Activated CD4-positive, alpha-beta memory T cell treated with anti-CD3 and anti-CD28 coated beads for 36 hours (primary cell): Measurements from ENCODE around the gene IL17RB. TPM values are rescaled to one million over a fixed set of nuclear protein-coding genes. Genes with fewer than 3 reads are reported as not detected.

Experiments
- CTCF ChIA-PET: fragments of 350-600 bp; sonication (Branson Sonifier 250); formaldehyde crosslinking; loops from one replicate; lab custom pipeline; 2021; ENCODE audit warnings: antibody characterized with exemption, inconsistent platforms; lab: Charles Lee
- POLR2A ChIA-PET: fragments of 350-600 bp; sonication (Branson Sonifier 250); formaldehyde crosslinking; loops from one replicate; lab custom pipeline; 2021; ENCODE audit warnings: antibody characterized with exemption; lab: Charles Lee
- DNase-seq: peaks from one replicate; pipeline ENCODE4 v3.0.0-alpha.2; 2020
- H3K27ac Mint-ChIP-seq: one replicate; pipeline ENCODE4 v1.8.0; 2021; ENCODE audit warnings: mixed read lengths
- H3K27me3 Mint-ChIP-seq: one replicate; pipeline ENCODE4 v1.8.0; 2021; ENCODE audit warnings: mixed read lengths
- H3K36me3 Mint-ChIP-seq: one replicate; pipeline ENCODE4 v1.8.0; 2021; ENCODE audit warnings: mixed read lengths
- H3K4me1 Mint-ChIP-seq: one replicate; pipeline ENCODE4 v1.8.0; 2021; ENCODE audit warnings: low read depth, mixed read lengths
- H3K4me3 Mint-ChIP-seq: one replicate; pipeline ENCODE4 v1.8.0; 2021; ENCODE audit warnings: mild to moderate bottlenecking, mixed read lengths
- H3K9me3 Mint-ChIP-seq: one replicate; pipeline ENCODE4 v1.8.0; 2021; ENCODE audit warnings: mixed read lengths
- intact Hi-C: fragments of 100-400 bp; cut with micrococcal nuclease; formaldehyde crosslinking; loops from one replicate; pipeline ENCODE4 v1.15.1; 2023
- total RNA-seq, 2 experiments: library from RNA; stranded (reverse); gene quantifications; one replicate each; pipeline ENCODE4 v1.2.3, GENCODE V29; 2021

The IL17RB gene
- total RNA-seq, 2 experiments from 2014 or later = 0.92 to 1.1 TPM

GRCh38 chr3:53815651-53816050, 30.7 kb upstream of the IL17RB start:
- POLR2A ChIA-PET = no interaction called here
- H3K36me3 Mint-ChIP-seq = no peaks in the 10 kb centered on the region

DNA sequence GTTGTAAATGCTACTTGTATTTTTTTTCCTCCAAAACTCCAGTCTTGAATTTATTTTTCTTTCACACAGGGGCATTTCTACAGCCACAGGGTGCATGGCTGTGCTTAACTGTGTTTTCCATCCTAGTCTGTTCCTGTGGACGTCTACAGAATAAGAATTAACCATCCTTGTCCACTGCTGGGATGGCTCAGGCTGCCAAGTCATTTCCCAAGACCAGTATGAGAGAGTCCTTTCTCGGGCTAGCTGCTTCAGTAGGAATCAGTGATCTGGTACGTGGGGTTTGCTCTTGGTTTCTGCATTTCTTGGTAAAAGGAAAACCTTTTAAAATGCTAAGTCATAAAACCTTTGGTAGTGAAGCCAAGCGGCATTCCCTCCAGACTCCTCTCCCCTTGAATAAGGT, 29.9 kb upstream of the IL17RB start:
- no peaks in the 10 kb centered on the region for H3K4me1 Mint-ChIP-seq

More at GRCh38 chr3:53815651-53816050, 30.7 kb upstream of the IL17RB start:
- CTCF ChIA-PET = interaction anchor here (1.0 kb wide), 1 partner anchor 20 kb away, joined by 3 read pairs; no protein-coding TSS in a partner anchor
- Mint-ChIP-seq H3K4me1 (no peaks in the 10 kb centered on the region), H3K27me3 (peaks cover 2% of the 10 kb centered on the region), H3K27ac (no peak overlapping the region), H3K4me3 (no peak overlapping the region), H3K9me3 (no peaks in the 10 kb centered on the region)
- DNase-seq = peak; percentile 0
- intact Hi-C loops = no loop called here

GRCh38 chr3:53817211-53817610, 29.2 kb upstream of the IL17RB start:
- ChIA-PET CTCF (no interaction called here), POLR2A (no interaction called here)
- H3K9me3 Mint-ChIP-seq = no peaks in the 10 kb centered on the region
- no peaks in the 10 kb centered on the region for H3K36me3 Mint-ChIP-seq
- no peak overlapping the region for H3K4me3 Mint-ChIP-seq
- intact Hi-C loops = no loop called here
- H3K27me3 Mint-ChIP-seq = peaks cover 2% of the 10 kb centered on the region
- peak; percentile 2 for DNase-seq
- no peak overlapping the region for H3K27ac Mint-ChIP-seq
- H3K4me1 Mint-ChIP-seq = no peaks in the 10 kb centered on the region

More for the DNA sequence above, 29.9 kb upstream of the IL17RB start:
- H3K4me3 Mint-ChIP-seq = no peak overlapping the region
- intact Hi-C loops = no loop called here
- no peaks in the 10 kb centered on the region for H3K36me3 Mint-ChIP-seq
- ChIA-PET CTCF (interaction anchor here (1.0 kb wide), 1 partner anchor 21 kb away, joined by 3 read pairs; no protein-coding TSS in a partner anchor), POLR2A (no interaction called here)
- DNase-seq = no peak
- no peak overlapping the region for H3K27ac Mint-ChIP-seq
- no peaks in the 10 kb centered on the region for H3K9me3 Mint-ChIP-seq
- H3K27me3 Mint-ChIP-seq = peaks cover 2% of the 10 kb centered on the region

DNA sequence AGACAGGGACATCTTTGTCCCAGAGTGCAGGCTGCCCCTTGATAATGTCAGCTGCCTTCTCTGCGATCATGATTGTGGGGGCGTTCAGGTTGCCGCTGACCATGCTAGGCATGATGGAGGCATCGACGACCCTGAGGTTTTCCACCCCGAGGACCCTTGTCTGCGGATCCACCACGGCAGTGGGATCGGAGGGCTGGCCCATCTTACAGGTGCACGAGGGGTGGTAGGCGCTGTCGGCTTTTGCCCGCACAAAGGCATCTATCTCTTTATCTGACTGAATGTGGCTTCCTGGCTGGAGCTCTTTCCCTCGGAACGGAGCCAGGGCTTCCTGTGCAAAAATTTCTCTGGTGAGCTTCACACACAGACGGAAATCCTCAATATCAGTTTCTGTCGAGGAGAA, 28.6 kb upstream of the IL17RB start:
- no peak overlapping the region for H3K4me3 Mint-ChIP-seq
- no peaks in the 10 kb centered on the region for H3K9me3 Mint-ChIP-seq
- peaks cover 2% of the 10 kb centered on the region for H3K27me3 Mint-ChIP-seq
- no peaks in the 10 kb centered on the region for H3K36me3 Mint-ChIP-seq
- no peak overlapping the region for H3K27ac Mint-ChIP-seq
- ChIA-PET CTCF (no interaction called here), POLR2A (no interaction called here)
- peak; percentile 3 for DNase-seq
- intact Hi-C loops = no loop called here
- H3K4me1 Mint-ChIP-seq = no peaks in the 10 kb centered on the region

GRCh38 chr3:53818221-53819162, 27.9 kb upstream of the IL17RB start:
- H3K4me3 Mint-ChIP-seq = no peak overlapping the region
- intact Hi-C loops = no loop called here
- POLR2A ChIA-PET = no interaction called here

GRCh38 chr3:53819163-53819868, 27.1 kb upstream of the IL17RB start:
- intact Hi-C loops = no loop called here
- Mint-ChIP-seq H3K27ac (no peak overlapping the region), H3K4me1 (no peaks in the 10 kb centered on the region), H3K9me3 (no peaks in the 10 kb centered on the region), H3K36me3 (no peaks in the 10 kb centered on the region), H3K4me3 (no peak overlapping the region), H3K27me3 (peaks cover 2% of the 10 kb centered on the region)
- ChIA-PET POLR2A (no interaction called here), CTCF (no interaction called here)
- no peak for DNase-seq

More at GRCh38 chr3:53818221-53819162, 27.9 kb upstream of the IL17RB start:
- peaks cover 2% of the 10 kb centered on the region for H3K27me3 Mint-ChIP-seq
- no peaks in the 10 kb centered on the region for H3K36me3 Mint-ChIP-seq
- peak; percentile 4 for DNase-seq
- H3K27ac Mint-ChIP-seq = no peak overlapping the region
- CTCF ChIA-PET = no interaction called here
- no peaks in the 10 kb centered on the region for H3K9me3 Mint-ChIP-seq
- H3K4me1 Mint-ChIP-seq = no peaks in the 10 kb centered on the region

- no peak overlapping the region for H3K27ac Mint-ChIP-seq
- H3K4me1 Mint-ChIP-seq = no peaks in the 10 kb centered on the region
- H3K4me3 Mint-ChIP-seq = no peak overlapping the region
- no peaks in the 10 kb centered on the region for H3K9me3 Mint-ChIP-seq
- no peak for DNase-seq
- ChIA-PET POLR2A (no interaction called here), CTCF (no interaction called here)
- intact Hi-C loops = no loop called here
- H3K27me3 Mint-ChIP-seq = peaks cover 2% of the 10 kb centered on the region
- no peaks in the 10 kb centered on the region for H3K36me3 Mint-ChIP-seq
Measured at GRCh38 chr3:53820084-53820483, 26.3 kb upstream of the IL17RB start.

- H3K27ac Mint-ChIP-seq = no peak overlapping the region
- POLR2A ChIA-PET = no interaction called here
Measured at GRCh38 chr3:53820756-53821580, 25.4 kb upstream of the IL17RB start.

DNA sequence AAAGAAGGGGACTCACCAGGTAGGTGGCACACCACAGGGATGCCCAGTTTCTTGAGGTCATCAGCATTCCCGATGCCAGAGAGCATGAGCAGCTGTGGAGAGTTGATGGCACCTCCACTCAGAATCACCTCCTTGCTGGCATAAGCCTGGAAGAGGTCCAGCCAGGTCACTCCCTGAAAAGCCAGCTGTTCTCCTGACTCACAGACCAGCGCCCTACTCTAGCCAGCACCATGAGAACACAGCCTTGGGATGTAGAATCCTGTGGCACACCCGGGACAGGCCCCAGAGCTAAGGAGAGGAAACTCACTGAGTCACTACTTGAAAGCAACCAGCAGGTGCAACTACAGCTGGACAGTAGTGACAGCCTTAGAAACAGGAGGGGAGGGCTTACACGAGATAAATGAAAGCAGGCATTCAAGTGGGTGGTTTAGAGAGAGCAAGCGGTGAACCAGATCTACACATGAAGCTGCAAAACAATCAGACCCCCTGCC, 24.7 kb upstream of the IL17RB start:
- DNase-seq = no peak
- H3K36me3 Mint-ChIP-seq = no peaks in the 10 kb centered on the region
- POLR2A ChIA-PET = no interaction called here
- H3K4me1 Mint-ChIP-seq = no peaks in the 10 kb centered on the region
- CTCF ChIA-PET = no interaction called here
- no peak overlapping the region for H3K4me3 Mint-ChIP-seq
- no peak overlapping the region for H3K27ac Mint-ChIP-seq
- intact Hi-C loops = no loop called here
- H3K9me3 Mint-ChIP-seq = no peaks in the 10 kb centered on the region
- peaks cover 2% of the 10 kb centered on the region for H3K27me3 Mint-ChIP-seq

More at GRCh38 chr3:53820756-53821580, 25.4 kb upstream of the IL17RB start:
- Mint-ChIP-seq H3K36me3 (no peaks in the 10 kb centered on the region), H3K4me3 (no peak overlapping the region), H3K9me3 (no peaks in the 10 kb centered on the region), H3K4me1 (no peaks in the 10 kb centered on the region), H3K27me3 (peaks cover 2% of the 10 kb centered on the region)
- CTCF ChIA-PET = no interaction called here
- DNase-seq = no peak
- intact Hi-C loops = no loop called here

DNA sequence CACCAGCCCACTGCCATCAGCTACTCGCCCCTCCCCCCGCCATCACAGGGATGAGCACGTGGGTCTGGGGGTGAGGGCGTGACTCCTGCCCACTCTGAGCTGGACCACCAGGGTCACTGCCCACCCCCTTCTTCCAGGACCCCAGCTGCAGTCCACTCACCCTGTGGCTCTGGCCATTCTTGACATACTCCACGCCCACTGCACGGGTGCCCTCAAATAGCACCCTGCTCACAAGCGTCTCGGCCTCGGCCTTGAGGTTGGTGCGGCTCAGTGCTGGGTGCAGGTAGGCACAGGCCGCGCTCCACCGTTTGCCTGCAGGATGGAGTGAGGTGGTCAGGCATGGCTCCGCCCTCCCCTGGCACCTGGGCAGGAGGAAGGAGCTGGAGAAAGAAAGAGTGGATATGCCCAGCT, 24.0 kb upstream of the IL17RB start:
- POLR2A ChIA-PET = no interaction called here
- peaks cover 2% of the 10 kb centered on the region for H3K27me3 Mint-ChIP-seq
- H3K27ac Mint-ChIP-seq = no peak overlapping the region
- CTCF ChIA-PET = no interaction called here
- no peaks in the 10 kb centered on the region for H3K9me3 Mint-ChIP-seq
- no peak overlapping the region for H3K4me3 Mint-ChIP-seq
- no peaks in the 10 kb centered on the region for H3K4me1 Mint-ChIP-seq
- no peaks in the 10 kb centered on the region for H3K36me3 Mint-ChIP-seq
- intact Hi-C loops = no loop called here
- DNase-seq = no peak

DNA sequence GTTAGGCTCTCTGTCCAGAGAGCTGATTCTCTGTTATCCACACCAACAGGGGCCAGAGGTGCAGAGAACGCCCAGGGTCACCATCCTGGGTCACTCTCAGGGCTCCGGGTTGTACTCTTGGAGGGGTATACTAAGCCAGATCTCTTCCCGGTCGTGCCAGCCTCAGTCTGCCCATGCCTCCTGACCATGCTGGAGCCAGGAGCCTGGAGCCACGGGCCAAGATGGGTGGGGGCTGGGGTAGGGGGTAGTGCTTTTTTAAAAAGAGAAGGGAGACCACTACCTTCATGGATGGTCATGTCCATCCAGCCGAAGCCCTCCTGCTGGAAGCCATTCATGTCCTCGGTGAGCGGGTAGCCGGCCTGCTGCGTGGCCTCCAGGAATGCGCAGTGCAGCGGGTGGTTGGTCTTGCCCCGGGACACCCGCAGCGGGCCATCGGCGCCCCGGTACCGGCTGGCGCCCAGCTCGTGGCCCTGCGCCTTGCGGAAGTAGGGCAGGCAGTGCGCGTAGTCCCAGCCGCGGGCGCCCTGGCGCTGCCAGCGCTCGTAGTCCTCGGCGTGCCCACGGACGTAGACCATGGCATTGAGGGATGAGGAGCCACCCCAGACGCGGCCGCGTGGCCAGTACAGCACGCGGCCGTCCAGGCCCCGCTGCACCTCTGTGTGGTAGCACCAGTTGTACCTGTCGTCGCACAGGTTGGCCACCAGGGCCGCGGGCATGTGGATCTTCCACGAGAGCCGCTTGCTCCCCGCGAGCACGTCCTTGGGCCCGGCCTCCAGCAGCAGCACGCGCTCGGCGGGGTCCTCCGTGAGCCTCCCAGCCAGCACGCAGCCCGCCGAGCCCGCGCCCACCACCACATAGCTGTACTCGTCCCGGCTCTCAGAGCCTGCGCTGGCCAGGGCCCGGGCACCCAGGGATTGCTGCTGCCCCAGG, 23.1 kb upstream of the IL17RB start:
- H3K4me1 Mint-ChIP-seq = no peaks in the 10 kb centered on the region
- CTCF ChIA-PET = no interaction called here
- peaks cover 2% of the 10 kb centered on the region for H3K27me3 Mint-ChIP-seq
- intact Hi-C loops = no loop called here
- H3K9me3 Mint-ChIP-seq = no peaks in the 10 kb centered on the region
- no peaks in the 10 kb centered on the region for H3K36me3 Mint-ChIP-seq
- no peak overlapping the region for H3K4me3 Mint-ChIP-seq
- DNase-seq = no peak
- POLR2A ChIA-PET = no interaction called here
- no peak overlapping the region for H3K27ac Mint-ChIP-seq
